Mesothelial cell of epicardium (in vitro differentiated cells): Measurements from ENCODE around the gene USP6. TPM values are rescaled to one million over a fixed set of nuclear protein-coding genes. Genes with fewer than 3 reads are reported as not detected.
"Not testable (repeated sequence)": the region's sequence is repeated elsewhere in the genome, so short reads cannot be mapped to it uniquely, and the experiment has no call there.

Experiments
- DNase-seq, 2 experiments: peaks; one replicate each; pipeline ENCODE4 v3.0.0; 2021; ENCODE audit warnings: low spot score in 2 of 2; ENCODE audit not compliant: unreplicated experiment in 2 of 2
- H3K27ac Mint-ChIP-seq: 2 replicates; pipeline ENCODE4 v1.8.0; 2021; ENCODE audit warnings: mixed read lengths
- H3K27me3 Mint-ChIP-seq: 2 replicates; pipeline ENCODE4 v1.8.0; 2021; ENCODE audit warnings: low read depth, mixed read lengths
- H3K36me3 Mint-ChIP-seq: 2 replicates; pipeline ENCODE4 v1.8.0; 2021; ENCODE audit warnings: mixed read lengths
- H3K4me1 Mint-ChIP-seq: 2 replicates; pipeline ENCODE4 v1.8.0; 2021; ENCODE audit warnings: mixed read lengths
- H3K4me3 Mint-ChIP-seq: 2 replicates; pipeline ENCODE4 v1.8.0; 2021; ENCODE audit warnings: mild to moderate bottlenecking, moderate library complexity, mixed read lengths
- H3K9me3 Mint-ChIP-seq: 2 replicates; pipeline ENCODE4 v1.8.0; 2021; ENCODE audit warnings: mixed read lengths
- CTCF ChIP-seq: fragments of 200-600 bp; sonication (generic); IDR thresholded peaks from one replicate; pipeline ENCODE4 v1.5.0; 2021; ENCODE audit warnings: antibody characterized with exemption; ENCODE audit not compliant: unreplicated experiment
- total RNA-seq: library from RNA; stranded (reverse); gene quantifications from 3 replicates; pipeline ENCODE4 v1.2.1, GENCODE V29; 2021

The USP6 gene
- total RNA-seq, 1 donor from 2014 or later = 0.42 TPM

- Mint-ChIP-seq H3K4me1 (peaks cover 6% of the 10 kb centered on the region), H3K27ac (no peak overlapping the region), H3K36me3 (no peaks in the 10 kb centered on the region), H3K4me3 (no peak overlapping the region), H3K27me3 (peaks cover 31% of the 10 kb centered on the region), H3K9me3 (peaks cover 10% of the 10 kb centered on the region)
- TF ChIP-seq CTCF = no peak
- DNase-seq = peak in 1 of 2 experiments; percentile 22
These were observed 4.2 kb downstream of the USP6 start for GRCh38 chr17:5120036-5120435.

GRCh38 chr17:5120436-5121185 lies 4.8 kb downstream of the USP6 start:
- H3K27ac Mint-ChIP-seq, H3K9me3 Mint-ChIP-seq, H3K36me3 Mint-ChIP-seq, H3K4me1 Mint-ChIP-seq: not testable (repeated sequence)
- peaks cover 34% of the 10 kb centered on the region for H3K27me3 Mint-ChIP-seq
- H3K4me3 Mint-ChIP-seq = peak overlapping the region; percentile 23
- DNase-seq = peak in 1 of 2 experiments; percentile 28

- peak overlapping the region; percentile 75 for H3K4me3 Mint-ChIP-seq
- H3K9me3 Mint-ChIP-seq = peaks cover 10% of the 10 kb centered on the region
- peak in 1 of 2 experiments; percentile 24 for DNase-seq
- H3K27ac Mint-ChIP-seq = no peak overlapping the region
- no peak for TF ChIP-seq CTCF
- H3K27me3 Mint-ChIP-seq = peaks cover 41% of the 10 kb centered on the region
- H3K4me1 Mint-ChIP-seq = peaks cover 6% of the 10 kb centered on the region
- H3K36me3 Mint-ChIP-seq = no peaks in the 10 kb centered on the region
These were observed 5.5 kb downstream of the USP6 start for GRCh38 chr17:5121186-5121841.

GRCh38 chr17:5122056-5122455 lies 6.2 kb downstream of the USP6 start:
- Mint-ChIP-seq H3K4me3 (peak overlapping the region; percentile 75), H3K27me3 (peaks cover 44% of the 10 kb centered on the region)
- not testable (repeated sequence) for H3K27ac Mint-ChIP-seq, H3K4me1 Mint-ChIP-seq, H3K9me3 Mint-ChIP-seq, H3K36me3 Mint-ChIP-seq
- peak in 1 of 2 experiments; percentile 38 for DNase-seq

- peak in 1 of 2 experiments; percentile 48 for DNase-seq
- H3K36me3 Mint-ChIP-seq = no peaks in the 10 kb centered on the region
- TF ChIP-seq CTCF = no peak
- H3K27me3 Mint-ChIP-seq = peaks cover 48% of the 10 kb centered on the region
- peak overlapping the region; percentile 75 for H3K4me3 Mint-ChIP-seq
- no peak overlapping the region for H3K27ac Mint-ChIP-seq
- peaks cover 10% of the 10 kb centered on the region for H3K9me3 Mint-ChIP-seq
- peaks cover 6% of the 10 kb centered on the region for H3K4me1 Mint-ChIP-seq
These were observed 6.9 kb downstream of the USP6 start for GRCh38 chr17:5122586-5123342.

- peaks cover 46% of the 10 kb centered on the region for H3K27me3 Mint-ChIP-seq
- no peak for TF ChIP-seq CTCF
- H3K27ac Mint-ChIP-seq = no peak overlapping the region
- peak in 1 of 2 experiments; percentile 22 for DNase-seq
- no peaks in the 10 kb centered on the region for H3K36me3 Mint-ChIP-seq
- H3K4me1 Mint-ChIP-seq = peaks cover 6% of the 10 kb centered on the region
- H3K9me3 Mint-ChIP-seq = peaks cover 7% of the 10 kb centered on the region
- H3K4me3 Mint-ChIP-seq = peak overlapping the region; percentile 46
These were observed 7.7 kb downstream of the USP6 start for GRCh38 chr17:5123343-5124124.

GRCh38 chr17:5124125-5124760 lies 8.4 kb downstream of the USP6 start:
- H3K4me3 Mint-ChIP-seq = peak overlapping the region; percentile 46
- DNase-seq = peak in 1 of 2 experiments; percentile 31
- H3K9me3 Mint-ChIP-seq, H3K27ac Mint-ChIP-seq, H3K4me1 Mint-ChIP-seq, H3K36me3 Mint-ChIP-seq: not testable (repeated sequence)
- H3K27me3 Mint-ChIP-seq = peaks cover 42% of the 10 kb centered on the region

- DNase-seq = peak in 1 of 2 experiments; percentile 32
- H3K4me1 Mint-ChIP-seq, H3K27ac Mint-ChIP-seq, H3K9me3 Mint-ChIP-seq, H3K4me3 Mint-ChIP-seq, H3K36me3 Mint-ChIP-seq: not testable (repeated sequence)
- H3K27me3 Mint-ChIP-seq = peaks cover 42% of the 10 kb centered on the region
These were observed 9.1 kb downstream of the USP6 start for GRCh38 chr17:5124896-5125295.
